Gastrocnemius medialis (tissue), 4 donors: ENCODE data around the gene LENG1. TPM values are rescaled to one million over a fixed set of nuclear protein-coding genes. Genes with fewer than 3 reads are reported as not detected.
A peak's percentile ranks its signal among the peaks of the same experiment; 100 is the strongest.

Experiments used
- ATAC-seq, 2 donors: fragments of 150-250 bp; one replicate each; pipeline ENCODE4 v1.9.1; 2016
- DNase-seq, 2 donors: peaks; one replicate each; pipeline ENCODE4 v3.0.0-alpha.2; 2019
- H3K27ac ChIP-seq, 4 donors: fragments of 200-600 bp; sonication (generic); 1 replicate in 1 of 4; 2 replicates in 3 of 4; pipeline ENCODE4 v1.5.1; 2016 to 2018; ENCODE audit warnings: mild to moderate bottlenecking in 2 of 4, moderate library complexity in 1 of 4
- H3K27me3 ChIP-seq, 3 donors: fragments of 200-600 bp; sonication (generic) in 2 of 3; 1 replicate in 1 of 3; 2 replicates in 2 of 3; pipeline versions ENCODE4 v1.5.1 to v1.6.0; 2016 to 2019; ENCODE audit warnings: mild to moderate bottlenecking in 1 of 3, moderate library complexity in 1 of 3
- H3K36me3 ChIP-seq, 2 donors: fragments of 200-600 bp; sonication (generic) in 1 of 2; one replicate each; pipeline ENCODE4 v1.5.1; 2017 to 2018
- H3K4me1 ChIP-seq, 2 donors: fragments of 200-600 bp; sonication (generic) in 1 of 2; one replicate each; pipeline ENCODE4 v1.5.1; 2016 to 2017; ENCODE audit warnings: mild to moderate bottlenecking in 2 of 2
- H3K4me3 ChIP-seq, 4 donors: fragments of 200-600 bp; sonication (generic) in 3 of 4; 1 replicate in 1 of 4; 2 replicates in 3 of 4; pipeline ENCODE4 v1.5.1; 2016 to 2019; ENCODE audit warnings: mild to moderate bottlenecking in 2 of 4
- H3K9me3 ChIP-seq, 3 donors: fragments of 200-600 bp; sonication (generic) in 2 of 3; 1 replicate in 1 of 3; 2 replicates in 2 of 3; pipeline ENCODE4 v1.5.1; 2016 to 2019
- POLR2A ChIP-seq, 2 donors: fragments of 450-650 bp; IDR thresholded peaks; one replicate each; pipeline ENCODE4 v1.6.1; 2017; ENCODE audit warnings: antibody characterized with exemption in 2 of 2, mild to moderate bottlenecking in 2 of 2, moderate library complexity in 2 of 2
- in situ Hi-C, 4 donors: fragments of 200-750 bp; cut with MboI; loops; one replicate each; pipeline versions ENCODE4 v1.15.0 to v1.8.0; 2017; ENCODE audit warnings: low sequenced_read_pairs in 4 of 4
- intact Hi-C: fragments of 100-400 bp; cut with DNase I; formaldehyde crosslinking; loops from one replicate; pipeline ENCODE4 v1.15.1; 2023; ENCODE audit warnings: low total_unique reads
- total RNA-seq, 4 donors: library from RNA; depleted of rRNA; stranded (reverse); fragments of >200 nt; gene quantifications; one replicate each; pipeline versions ENCODE4 v1.1.0 to v1.2.3, GENCODE V29; 2016
- TF ChIP-seq, protein P1 (sequence below), 5 experiments: fragments of 450-650 bp in 3 of 5; fragments of 200-600 bp in 2 of 5; sonication (generic) in 2 of 5; IDR thresholded peaks in 4 of 5; conservative IDR thresholded peaks in 1 of 5; 1 replicate in 4 of 5; 2 replicates in 1 of 5; pipeline ENCODE4 v1.5.1; 2016 to 2019; ENCODE audit warnings: antibody characterized with exemption in 5 of 5, mild to moderate bottlenecking in 3 of 5, moderate library complexity in 3 of 5

Gene LENG1
- total RNA-seq, 4 donors from 2014 or later, result 6.5 to 14.2 (median 11.9) TPM

DNA sequence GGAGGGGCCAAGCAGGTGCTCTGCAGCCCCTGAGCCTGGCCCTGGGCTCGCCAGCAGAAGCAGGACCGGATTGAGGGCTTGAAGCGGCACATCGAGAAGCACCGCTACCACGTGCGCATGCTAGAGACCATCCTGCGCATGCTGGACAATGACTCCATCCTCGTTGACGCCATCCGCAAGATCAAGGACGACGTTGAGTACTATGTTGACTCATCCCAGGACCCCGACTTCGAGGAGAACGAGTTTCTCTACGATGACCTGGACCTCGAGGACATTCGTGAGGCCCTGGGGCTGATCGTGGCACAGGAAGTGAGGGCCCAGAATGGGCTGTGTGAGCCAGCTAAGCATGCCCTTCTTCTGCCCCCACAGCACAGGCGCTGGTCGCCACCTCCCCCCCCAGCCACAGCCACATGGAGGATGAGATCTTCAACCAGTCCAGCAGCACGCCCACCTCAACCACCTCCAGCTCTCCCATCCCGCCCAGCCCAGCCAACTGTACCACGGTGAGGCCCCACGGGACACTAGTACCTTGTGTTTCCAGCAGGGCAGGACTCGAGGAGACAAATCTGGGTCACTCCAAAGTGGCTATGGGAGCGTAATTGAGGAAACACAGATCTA, 13.9 kb downstream of the LENG1 start:
- H3K27me3 ChIP-seq, result no peaks in the 10 kb centered on the region
- no peak overlapping the region for H3K4me3 ChIP-seq
- ATAC-seq (no peak), DNase-seq (no peak)
- peaks cover 2 to 7% of the 10 kb centered on the region in 2 donors for H3K4me1 ChIP-seq
- TF ChIP-seq POLR2A (IDR thresholded peaks at IDR 0.05), result no peak
- TF ChIP-seq, protein P1, sequence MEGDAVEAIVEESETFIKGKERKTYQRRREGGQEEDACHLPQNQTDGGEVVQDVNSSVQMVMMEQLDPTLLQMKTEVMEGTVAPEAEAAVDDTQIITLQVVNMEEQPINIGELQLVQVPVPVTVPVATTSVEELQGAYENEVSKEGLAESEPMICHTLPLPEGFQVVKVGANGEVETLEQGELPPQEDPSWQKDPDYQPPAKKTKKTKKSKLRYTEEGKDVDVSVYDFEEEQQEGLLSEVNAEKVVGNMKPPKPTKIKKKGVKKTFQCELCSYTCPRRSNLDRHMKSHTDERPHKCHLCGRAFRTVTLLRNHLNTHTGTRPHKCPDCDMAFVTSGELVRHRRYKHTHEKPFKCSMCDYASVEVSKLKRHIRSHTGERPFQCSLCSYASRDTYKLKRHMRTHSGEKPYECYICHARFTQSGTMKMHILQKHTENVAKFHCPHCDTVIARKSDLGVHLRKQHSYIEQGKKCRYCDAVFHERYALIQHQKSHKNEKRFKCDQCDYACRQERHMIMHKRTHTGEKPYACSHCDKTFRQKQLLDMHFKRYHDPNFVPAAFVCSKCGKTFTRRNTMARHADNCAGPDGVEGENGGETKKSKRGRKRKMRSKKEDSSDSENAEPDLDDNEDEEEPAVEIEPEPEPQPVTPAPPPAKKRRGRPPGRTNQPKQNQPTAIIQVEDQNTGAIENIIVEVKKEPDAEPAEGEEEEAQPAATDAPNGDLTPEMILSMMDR (IDR thresholded peaks at IDR 0.05 in 4 of 5, conservative IDR thresholded peaks at IDR 0.05 in 1 of 5), result no peak
- intact Hi-C loops (no loop called here), in situ Hi-C loops (no loop called here)
- H3K9me3 ChIP-seq, result no peaks in the 10 kb centered on the region
- peaks cover 3 to 90% of the 10 kb centered on the region in 2 donors for H3K36me3 ChIP-seq
- H3K27ac ChIP-seq, result no peak overlapping the region

DNA sequence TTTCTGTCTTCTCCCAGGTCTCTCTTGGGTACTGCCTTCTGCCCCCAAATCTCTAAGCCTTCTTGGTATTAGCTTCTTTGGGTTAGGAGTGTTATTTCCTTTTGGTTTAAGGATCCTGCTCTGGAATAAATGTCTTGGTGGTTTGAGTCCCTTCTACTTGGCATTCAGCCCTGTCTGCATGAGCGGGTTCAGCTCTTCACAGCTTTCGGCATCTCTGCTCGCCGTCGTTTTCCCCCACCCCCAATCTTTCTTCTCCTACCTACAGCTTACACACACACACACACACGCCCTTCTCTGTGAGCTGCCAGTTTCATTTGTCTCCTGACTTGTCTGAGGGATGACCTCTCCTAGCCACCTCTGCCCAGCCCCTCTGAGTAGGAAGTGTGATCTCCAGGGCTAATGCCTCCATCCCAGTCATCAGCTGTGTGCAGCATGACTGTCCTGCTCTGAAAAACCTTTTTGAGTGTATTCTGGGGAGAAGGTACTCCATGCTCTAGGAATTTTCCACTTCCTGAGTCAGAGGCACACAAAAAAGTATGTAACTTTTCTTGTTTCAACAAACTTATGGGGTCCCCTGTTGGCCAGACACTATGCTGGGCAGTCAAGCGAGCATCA, 17.2 kb downstream of the LENG1 start:
- Histone ChIP-seq H3K9me3 (no peaks in the 10 kb centered on the region), H3K27me3 (no peaks in the 10 kb centered on the region), H3K4me3 (no peak overlapping the region), H3K27ac (no peak overlapping the region), H3K4me1 (peaks cover 20 to 32% of the 10 kb centered on the region in 2 donors), H3K36me3 (peaks cover 3 to 56% of the 10 kb centered on the region in 2 donors)
- intact Hi-C loops, result no loop called here
- ATAC-seq, result no peak
- in situ Hi-C loops, result no loop called here
- TF ChIP-seq POLR2A (IDR thresholded peaks at IDR 0.05), result no peak
- TF ChIP-seq, protein P1 (IDR thresholded peaks at IDR 0.05 in 4 of 5, conservative IDR thresholded peaks at IDR 0.05 in 1 of 5), result no peak
- no peak for DNase-seq

DNA sequence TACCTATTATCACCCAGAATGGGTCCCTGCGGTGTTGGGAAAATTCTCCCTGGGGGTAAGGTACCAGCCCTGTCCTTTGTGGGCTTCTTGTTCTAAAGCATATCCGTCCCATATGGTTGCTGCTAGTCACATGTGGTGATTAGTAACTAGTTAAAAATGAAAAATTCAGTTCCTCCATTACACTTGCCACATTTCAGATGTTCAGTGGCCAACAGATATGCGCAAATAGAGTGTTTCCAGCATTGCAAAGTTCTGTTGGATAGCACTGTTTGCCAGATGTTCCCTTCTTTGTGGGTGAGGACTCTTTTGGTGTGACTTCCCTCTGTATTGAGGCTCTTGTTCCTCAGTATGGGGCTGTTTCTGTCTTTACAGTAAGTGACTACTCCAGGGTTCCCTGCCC, 18.2 kb downstream of the LENG1 start:
- intact Hi-C loops (no loop called here), in situ Hi-C loops (no loop called here)
- Histone ChIP-seq H3K9me3 (no peaks in the 10 kb centered on the region), H3K4me1 (peaks cover 21 to 36% of the 10 kb centered on the region in 2 donors), H3K27ac (peak overlapping the region in 1 of 4 donors; percentile 18), H3K27me3 (no peaks in the 10 kb centered on the region), H3K36me3 (peaks cover 3 to 47% of the 10 kb centered on the region in 2 donors), H3K4me3 (no peak overlapping the region)
- ATAC-seq, result no peak
- no peak for DNase-seq
- no peak for TF ChIP-seq POLR2A (IDR thresholded peaks at IDR 0.05)
- TF ChIP-seq, protein P1 (IDR thresholded peaks at IDR 0.05 in 4 of 5, conservative IDR thresholded peaks at IDR 0.05 in 1 of 5), result no peak

DNA sequence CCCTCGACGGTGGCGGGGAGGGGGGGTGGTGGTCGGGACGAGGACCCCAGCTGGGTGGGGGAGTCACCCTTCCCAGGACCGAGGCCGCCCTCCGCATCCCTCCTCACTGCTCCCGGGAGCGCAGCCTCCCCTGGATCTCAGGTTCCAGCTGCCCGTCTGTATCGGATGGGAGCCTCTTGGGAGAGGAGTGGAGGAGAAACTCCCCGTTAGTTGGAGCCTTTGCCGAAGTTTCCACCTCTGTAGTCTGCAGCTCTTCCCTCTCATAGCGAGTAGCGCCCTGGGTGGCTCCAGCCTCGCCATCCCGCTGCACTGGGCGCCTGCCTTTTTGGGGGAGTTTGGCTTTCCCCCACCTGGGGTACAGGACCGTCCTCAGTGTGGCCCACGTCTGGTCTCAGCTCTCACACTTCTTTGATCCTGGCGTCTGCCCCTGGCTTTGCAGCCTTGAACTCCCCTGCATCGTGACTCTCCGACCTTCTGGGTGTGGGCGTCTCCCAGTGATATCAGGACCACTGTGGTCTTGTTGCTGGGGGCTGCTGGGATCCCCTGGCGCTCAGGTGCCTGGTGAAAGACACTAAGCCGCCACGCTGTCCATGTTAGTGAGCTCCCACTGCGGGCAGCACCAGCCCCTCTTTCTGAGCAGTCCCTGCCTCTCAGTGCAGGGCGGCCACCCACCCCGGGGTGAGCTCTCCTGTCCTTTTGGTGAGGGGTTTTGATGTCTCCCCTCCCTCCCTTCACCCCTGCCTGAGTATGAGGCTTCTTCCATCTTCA, 20.8 kb downstream of the LENG1 start:
- in situ Hi-C loops, result no loop called here
- Histone ChIP-seq H3K4me1 (peaks cover 29 to 44% of the 10 kb centered on the region in 2 donors), H3K4me3 (peak overlapping the region; percentile 86 to 99 (median 92)), H3K9me3 (no peaks in the 10 kb centered on the region), H3K27me3 (no peaks in the 10 kb centered on the region), H3K36me3 (peaks cover 0 to 20% of the 10 kb centered on the region in 2 donors), H3K27ac (peak overlapping the region; percentile 97 to 100 (median 98))
- TF ChIP-seq, protein P1 (IDR thresholded peaks at IDR 0.05 in 4 of 5, conservative IDR thresholded peaks at IDR 0.05 in 1 of 5), result no peak
- TF ChIP-seq POLR2A (IDR thresholded peaks at IDR 0.05), result no peak
- DNase-seq (no peak), ATAC-seq (no peak)
- intact Hi-C loops, result loop anchor here (2.0 kb wide), 1 partner anchor 36 kb away; the partner anchor contains the start of gene NDUFA3
